GM19324 (cell line): ENCODE data around the gene CBLB.

Experiments used
- ATAC-seq: cut with Tn5 transposase; IDR thresholded peaks from one replicate; pipeline ENCODE4 v1.9.1; 2021; ENCODE audit warnings: mild to moderate bottlenecking, moderate library complexity; ENCODE audit not compliant: unreplicated experiment, low FRiP score

CBLB gene

GRCh38 chr3:105876780-105877327, 8.0 kb upstream of the CBLB start:
- no peak for ATAC-seq

GRCh38 chr3:105869861-105870755, 1.3 kb upstream of the CBLB start:
- ATAC-seq, result no peak

GRCh38 chr3:105869531-105869833, 670 bp upstream of the CBLB start:
- ATAC-seq, result no peak

GRCh38 chr3:105868431-105868741, 426 bp downstream of the CBLB start:
- peak; percentile 5 for ATAC-seq

- no peak for ATAC-seq
Observed at GRCh38 chr3:105867712-105868430, 941 bp downstream of the CBLB start.

GRCh38 chr3:105866656-105867653, 1.9 kb downstream of the CBLB start:
- ATAC-seq, result peak; percentile 23

- ATAC-seq, result no peak
Observed at GRCh38 chr3:105865867-105866350, 2.9 kb downstream of the CBLB start.

GRCh38 chr3:105865016-105865623, 3.7 kb downstream of the CBLB start:
- ATAC-seq, result no peak

- ATAC-seq, result no peak
Observed at GRCh38 chr3:105864212-105864611, 4.6 kb downstream of the CBLB start.

GRCh38 chr3:105863608-105864007, 5.2 kb downstream of the CBLB start:
- ATAC-seq, result no peak

GRCh38 chr3:105862217-105862616, 6.6 kb downstream of the CBLB start:
- ATAC-seq, result no peak

- ATAC-seq, result no peak
Observed at GRCh38 chr3:105860641-105861040, 8.2 kb downstream of the CBLB start.

- no peak for ATAC-seq
Observed at GRCh38 chr3:105858017-105858416, 10.8 kb downstream of the CBLB start.

- no peak for ATAC-seq
Observed at GRCh38 chr3:105857601-105858000, 11.2 kb downstream of the CBLB start.

- ATAC-seq, result no peak
Observed at GRCh38 chr3:105856605-105857004, 12.2 kb downstream of the CBLB start.

GRCh38 chr3:105853801-105854432, 14.9 kb downstream of the CBLB start:
- ATAC-seq, result peak; percentile 97

GRCh38 chr3:105851582-105851981, 17.2 kb downstream of the CBLB start:
- no peak for ATAC-seq

- no peak for ATAC-seq
Observed at GRCh38 chr3:105851176-105851575, 17.6 kb downstream of the CBLB start.

GRCh38 chr3:105850593-105850992, 18.2 kb downstream of the CBLB start:
- no peak for ATAC-seq

GRCh38 chr3:105848821-105849220, 20.0 kb downstream of the CBLB start:
- no peak for ATAC-seq
